ENCODE measurements around the gene TYW5. TPM values are rescaled to one million over a fixed set of nuclear protein-coding genes. Genes with fewer than 3 reads are reported as not detected.
A peak's percentile ranks its signal among the peaks of the same experiment; 100 is the strongest.

The TYW5 gene
- polyA plus RNA-seq (2013, experiment 1 of 2): 6.8 TPM
- polyA plus RNA-seq (2013, experiment 2 of 2): 6.7 TPM

DNA sequence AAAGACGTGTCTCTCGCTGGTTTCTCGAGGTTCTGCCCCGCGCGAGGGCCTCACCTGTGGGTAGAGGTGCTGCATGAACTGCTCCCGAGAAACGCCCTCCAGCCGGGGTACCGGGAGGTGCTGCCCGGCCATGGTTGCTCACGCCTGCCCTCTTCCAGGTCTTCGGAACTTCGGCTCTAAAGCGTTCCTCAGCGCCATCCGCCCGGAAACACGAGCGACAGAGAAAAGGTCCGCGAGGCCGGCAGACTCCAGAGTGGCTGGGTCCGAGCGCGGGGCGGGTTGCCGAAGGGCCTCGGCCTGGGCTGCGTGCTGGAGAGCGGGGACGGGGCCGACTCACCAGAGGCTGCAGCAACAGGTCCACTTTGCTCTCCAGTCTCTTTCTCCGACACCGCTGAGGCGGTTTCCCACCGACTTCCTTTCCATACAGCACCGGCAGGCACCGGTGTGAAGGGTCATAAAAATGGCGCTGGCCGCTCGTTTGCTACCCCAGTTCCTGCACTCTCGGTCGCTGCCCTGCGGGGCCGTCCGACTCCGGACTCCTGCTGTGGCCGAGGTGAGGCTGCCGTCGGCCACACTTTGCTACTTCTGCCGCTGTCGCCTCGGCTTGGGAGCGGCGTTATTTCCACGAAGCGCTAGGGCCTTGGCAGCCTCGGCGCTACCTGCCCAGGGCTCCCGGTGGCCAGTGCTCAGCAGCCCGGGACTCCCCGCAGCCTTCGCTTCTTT, at the start of gene TYW5, which contains the start of gene MAIP1:
Gene TYW5 (minus strand): TSS at position 153 of the 723 bp plus-strand sequence. CDS start 21 bp downstream, at position 132.
Gene MAIP1 (plus strand): TSS at position 244 of the 723 bp plus-strand sequence. CDS start 217 bp downstream, at position 461.
- Histone ChIP-seq H3K79me2 (ENCODE audit: control insufficient read depth, insufficient read depth, low read length) (peaks cover 36% of the 10 kb centered on the region), H3K56ac (ENCODE audit: low read length) (peak within 1 kb of the TSS; percentile 99), H2BK5ac (ENCODE audit: low read length) (peak within 1 kb of the TSS; percentile 79), H3K9ac (ENCODE audit: low read length) (peak within 1 kb of the TSS; percentile 96), H4K5ac (ENCODE audit: low read length) (peak within 1 kb of the TSS; percentile 90), H3K27ac (ENCODE audit: low read depth, low read length) (peak within 1 kb of the TSS; percentile 97), H3K4me1 (ENCODE audit: control insufficient read depth, low read depth, low read length) (no peaks in the 10 kb centered on the region), H3K4me2 (ENCODE audit: low read length) (peak within 1 kb of the TSS; percentile 88), H2AK5ac (ENCODE audit: low read length) (no peak within 1 kb of the TSS), H3K79me1 (ENCODE audit: low read length) (peaks cover 8% of the 10 kb centered on the region), H4K8ac (ENCODE audit: low read depth, low read length) (peak within 1 kb of the TSS; percentile 42), H3K27me3 (ENCODE audit: insufficient read depth, low read length, poor library complexity) (no peaks in the 10 kb centered on the region), H3K36me3 (ENCODE audit: control insufficient read depth, insufficient read depth, low read length) (no peaks in the 10 kb centered on the region), H3K4ac (ENCODE audit: low read depth, low read length) (peak within 1 kb of the TSS; percentile 89), H3K23ac (ENCODE audit: low read length) (no peak within 1 kb of the TSS), H3K4me3 (ENCODE audit: low read length) (peak within 1 kb of the TSS; percentile 91), H2BK120ac (ENCODE audit: low read depth, low read length) (no peak within 1 kb of the TSS), H2BK15ac (replicated peaks; ENCODE audit: low read depth) (no peak within 1 kb of the TSS), H3K18ac (ENCODE audit: low read length) (peak within 1 kb of the TSS; percentile 77)
- DNase-seq: peak; percentile 93
- no CpG with 5 or more reads among the region's 64 CpGs for WGBS (ENCODE audit: extremely low coverage, insufficient coverage, low lambda C conversion rate)

GRCh38 chr2:200003444-200003843, 48.2 kb upstream of the TYW5 start:
- H3K56ac ChIP-seq (ENCODE audit: low read length): no peak overlapping the region
- H3K79me2 ChIP-seq (ENCODE audit: control insufficient read depth, insufficient read depth, low read length): no peaks in the 10 kb centered on the region
- H4K8ac ChIP-seq (ENCODE audit: low read depth, low read length): no peak overlapping the region
- H3K27me3 ChIP-seq (ENCODE audit: insufficient read depth, low read length, poor library complexity): no peaks in the 10 kb centered on the region
- no CpG with 5 or more reads among the region's 1 CpG for WGBS (ENCODE audit: extremely low coverage, insufficient coverage, low lambda C conversion rate)
- no peak overlapping the region for H3K27ac ChIP-seq (ENCODE audit: low read depth, low read length)
- H3K18ac ChIP-seq (ENCODE audit: low read length): peak overlapping the region; percentile 28
- H3K4me2 ChIP-seq (ENCODE audit: low read length): no peak overlapping the region
- H3K23ac ChIP-seq (ENCODE audit: low read length): no peak overlapping the region
- no peak overlapping the region for H3K9ac ChIP-seq (ENCODE audit: low read length)
- H3K4me3 ChIP-seq (ENCODE audit: low read length): no peak overlapping the region
- no peaks in the 10 kb centered on the region for H3K36me3 ChIP-seq (ENCODE audit: control insufficient read depth, insufficient read depth, low read length)
- H2BK120ac ChIP-seq (ENCODE audit: low read depth, low read length): no peak overlapping the region
- peak overlapping the region; percentile 78 for H2BK15ac ChIP-seq (replicated peaks; ENCODE audit: low read depth)
- no peak for DNase-seq
- no peak overlapping the region for H2BK5ac ChIP-seq (ENCODE audit: low read length)
- peaks cover 1% of the 10 kb centered on the region for H3K4me1 ChIP-seq (ENCODE audit: control insufficient read depth, low read depth, low read length)
- no peak overlapping the region for H4K5ac ChIP-seq (ENCODE audit: low read length)
- H2AK5ac ChIP-seq (ENCODE audit: low read length): no peak overlapping the region
- no peaks in the 10 kb centered on the region for H3K79me1 ChIP-seq (ENCODE audit: low read length)
- H3K4ac ChIP-seq (ENCODE audit: low read depth, low read length): no peak overlapping the region

- no peak for DNase-seq
- H2BK120ac ChIP-seq (ENCODE audit: low read depth, low read length): no peak overlapping the region
- H4K5ac ChIP-seq (ENCODE audit: low read length): no peak overlapping the region
- no peak overlapping the region for H3K18ac ChIP-seq (ENCODE audit: low read length)
- H3K4me1 ChIP-seq (ENCODE audit: control insufficient read depth, low read depth, low read length): peaks cover 1% of the 10 kb centered on the region
- H3K79me2 ChIP-seq (ENCODE audit: control insufficient read depth, insufficient read depth, low read length): no peaks in the 10 kb centered on the region
- H2AK5ac ChIP-seq (ENCODE audit: low read length): no peak overlapping the region
- no peak overlapping the region for H3K4ac ChIP-seq (ENCODE audit: low read depth, low read length)
- no peak overlapping the region for H3K27ac ChIP-seq (ENCODE audit: low read depth, low read length)
- no peak overlapping the region for H2BK15ac ChIP-seq (replicated peaks; ENCODE audit: low read depth)
- H3K27me3 ChIP-seq (ENCODE audit: insufficient read depth, low read length, poor library complexity): no peaks in the 10 kb centered on the region
- H2BK5ac ChIP-seq (ENCODE audit: low read length): no peak overlapping the region
- WGBS (ENCODE audit: extremely low coverage, insufficient coverage, low lambda C conversion rate): no CpG with 5 or more reads among the region's 2 CpGs
- H3K79me1 ChIP-seq (ENCODE audit: low read length): no peaks in the 10 kb centered on the region
- H3K23ac ChIP-seq (ENCODE audit: low read length): no peak overlapping the region
- no peak overlapping the region for H3K56ac ChIP-seq (ENCODE audit: low read length)
- H3K4me3 ChIP-seq (ENCODE audit: low read length): no peak overlapping the region
- no peak overlapping the region for H4K8ac ChIP-seq (ENCODE audit: low read depth, low read length)
- no peaks in the 10 kb centered on the region for H3K36me3 ChIP-seq (ENCODE audit: control insufficient read depth, insufficient read depth, low read length)
- no peak overlapping the region for H3K9ac ChIP-seq (ENCODE audit: low read length)
- no peak overlapping the region for H3K4me2 ChIP-seq (ENCODE audit: low read length)
These were observed 45.3 kb upstream of the TYW5 start for GRCh38 chr2:200000444-200001163.

DNA sequence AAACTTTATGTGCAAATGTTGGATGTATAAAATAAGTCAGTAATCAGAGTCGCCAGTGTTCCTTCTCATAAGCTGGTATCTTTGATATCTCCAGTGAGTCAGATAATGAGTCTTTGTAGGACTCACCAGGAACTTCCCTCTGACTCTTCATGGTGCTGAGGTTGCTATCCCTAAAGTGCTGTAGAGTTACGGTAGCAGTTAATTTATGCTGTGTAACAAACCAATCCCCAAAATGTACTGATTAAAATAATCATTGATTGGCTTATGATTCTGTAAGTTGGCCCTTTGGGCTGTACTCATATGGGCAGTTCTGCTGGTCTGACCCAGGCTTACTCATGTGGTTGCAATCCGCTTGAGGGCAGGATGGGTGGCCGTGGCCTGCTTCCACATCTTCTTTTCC, 43.9 kb upstream of the TYW5 start:
- Histone ChIP-seq H3K23ac (ENCODE audit: low read length) (no peak overlapping the region), H3K9ac (ENCODE audit: low read length) (no peak overlapping the region), H3K18ac (ENCODE audit: low read length) (no peak overlapping the region), H3K56ac (ENCODE audit: low read length) (no peak overlapping the region), H4K5ac (ENCODE audit: low read length) (no peak overlapping the region), H3K4me2 (ENCODE audit: low read length) (no peak overlapping the region), H3K4me3 (ENCODE audit: low read length) (no peak overlapping the region), H2BK120ac (ENCODE audit: low read depth, low read length) (no peak overlapping the region), H3K36me3 (ENCODE audit: control insufficient read depth, insufficient read depth, low read length) (no peaks in the 10 kb centered on the region), H2BK15ac (replicated peaks; ENCODE audit: low read depth) (no peak overlapping the region), H2AK5ac (ENCODE audit: low read length) (no peak overlapping the region), H3K27ac (ENCODE audit: low read depth, low read length) (no peak overlapping the region), H3K4me1 (ENCODE audit: control insufficient read depth, low read depth, low read length) (peaks cover 1% of the 10 kb centered on the region), H2BK5ac (ENCODE audit: low read length) (no peak overlapping the region), H3K79me1 (ENCODE audit: low read length) (no peaks in the 10 kb centered on the region), H3K4ac (ENCODE audit: low read depth, low read length) (no peak overlapping the region), H4K8ac (ENCODE audit: low read depth, low read length) (no peak overlapping the region), H3K79me2 (ENCODE audit: control insufficient read depth, insufficient read depth, low read length) (no peaks in the 10 kb centered on the region), H3K27me3 (ENCODE audit: insufficient read depth, low read length, poor library complexity) (no peaks in the 10 kb centered on the region)
- no peak for DNase-seq
- no CpG with 5 or more reads among the region's 4 CpGs for WGBS (ENCODE audit: extremely low coverage, insufficient coverage, low lambda C conversion rate)

GRCh38 chr2:199997296-199997695, 42.0 kb upstream of the TYW5 start:
- Histone ChIP-seq H2BK15ac (replicated peaks; ENCODE audit: low read depth) (no peak overlapping the region), H4K8ac (ENCODE audit: low read depth, low read length) (no peak overlapping the region), H3K4me3 (ENCODE audit: low read length) (no peak overlapping the region), H3K27ac (ENCODE audit: low read depth, low read length) (no peak overlapping the region), H4K5ac (ENCODE audit: low read length) (no peak overlapping the region), H3K4ac (ENCODE audit: low read depth, low read length) (no peak overlapping the region), H3K79me1 (ENCODE audit: low read length) (no peaks in the 10 kb centered on the region), H2BK120ac (ENCODE audit: low read depth, low read length) (no peak overlapping the region), H3K4me2 (ENCODE audit: low read length) (no peak overlapping the region), H3K36me3 (ENCODE audit: control insufficient read depth, insufficient read depth, low read length) (no peaks in the 10 kb centered on the region), H3K4me1 (ENCODE audit: control insufficient read depth, low read depth, low read length) (no peaks in the 10 kb centered on the region), H3K23ac (ENCODE audit: low read length) (no peak overlapping the region), H3K27me3 (ENCODE audit: insufficient read depth, low read length, poor library complexity) (no peaks in the 10 kb centered on the region), H3K9ac (ENCODE audit: low read length) (no peak overlapping the region), H3K56ac (ENCODE audit: low read length) (no peak overlapping the region), H2BK5ac (ENCODE audit: low read length) (no peak overlapping the region), H3K18ac (ENCODE audit: low read length) (no peak overlapping the region), H3K79me2 (ENCODE audit: control insufficient read depth, insufficient read depth, low read length) (no peaks in the 10 kb centered on the region), H2AK5ac (ENCODE audit: low read length) (no peak overlapping the region)
- no CpG with 5 or more reads among the region's 3 CpGs for WGBS (ENCODE audit: extremely low coverage, insufficient coverage, low lambda C conversion rate)
- DNase-seq: no peak
